ENCODE data around the gene B4GALNT4.

Gene B4GALNT4

DNA sequence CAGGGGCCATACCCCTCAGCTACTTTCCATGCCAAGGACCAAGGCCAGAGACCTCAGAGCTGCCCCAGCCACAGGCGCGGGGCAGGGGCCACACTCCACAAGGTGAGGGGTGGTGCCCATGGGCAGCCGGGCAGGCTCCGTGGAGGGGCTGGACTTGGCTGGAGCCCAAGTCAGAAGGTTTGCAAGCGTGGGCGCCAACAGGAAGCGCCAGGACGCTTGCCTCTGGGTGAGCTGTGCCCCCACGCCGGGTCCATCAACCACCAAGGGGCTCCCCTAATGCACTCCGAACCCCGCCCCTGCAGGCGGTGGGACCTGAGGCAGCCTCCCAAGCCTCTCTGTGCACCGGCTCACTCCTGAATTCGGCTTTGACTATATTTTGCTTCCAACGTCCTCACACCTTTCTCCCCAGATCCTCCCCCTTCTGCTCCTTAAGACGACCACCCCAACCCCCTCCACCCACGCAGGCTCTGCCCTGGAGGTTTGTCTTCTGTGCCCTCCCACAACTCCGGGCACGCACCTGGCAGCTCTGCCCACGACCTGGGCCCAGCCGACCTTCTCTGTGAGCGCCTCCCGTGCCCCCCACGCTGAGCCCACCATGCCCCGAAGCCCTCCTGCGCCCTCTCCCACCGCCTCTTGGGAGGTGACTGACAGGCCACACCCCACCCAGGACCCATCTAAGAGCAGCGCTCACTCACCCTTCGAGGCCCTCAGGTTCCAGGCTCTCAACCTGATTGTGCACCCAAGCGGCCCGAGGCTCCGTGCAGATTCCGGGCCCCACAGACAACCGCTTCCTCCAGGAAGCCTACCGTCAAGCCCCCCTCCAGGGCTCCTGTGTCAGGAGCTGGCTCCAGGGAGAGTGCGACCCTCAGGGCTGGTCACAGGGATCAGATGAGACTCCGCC is 22.1 kb downstream of the B4GALNT4 start:
- H3K27me3 ChIP-seq: no peaks in the 10 kb centered on the region
- TF ChIP-seq, protein P1, sequence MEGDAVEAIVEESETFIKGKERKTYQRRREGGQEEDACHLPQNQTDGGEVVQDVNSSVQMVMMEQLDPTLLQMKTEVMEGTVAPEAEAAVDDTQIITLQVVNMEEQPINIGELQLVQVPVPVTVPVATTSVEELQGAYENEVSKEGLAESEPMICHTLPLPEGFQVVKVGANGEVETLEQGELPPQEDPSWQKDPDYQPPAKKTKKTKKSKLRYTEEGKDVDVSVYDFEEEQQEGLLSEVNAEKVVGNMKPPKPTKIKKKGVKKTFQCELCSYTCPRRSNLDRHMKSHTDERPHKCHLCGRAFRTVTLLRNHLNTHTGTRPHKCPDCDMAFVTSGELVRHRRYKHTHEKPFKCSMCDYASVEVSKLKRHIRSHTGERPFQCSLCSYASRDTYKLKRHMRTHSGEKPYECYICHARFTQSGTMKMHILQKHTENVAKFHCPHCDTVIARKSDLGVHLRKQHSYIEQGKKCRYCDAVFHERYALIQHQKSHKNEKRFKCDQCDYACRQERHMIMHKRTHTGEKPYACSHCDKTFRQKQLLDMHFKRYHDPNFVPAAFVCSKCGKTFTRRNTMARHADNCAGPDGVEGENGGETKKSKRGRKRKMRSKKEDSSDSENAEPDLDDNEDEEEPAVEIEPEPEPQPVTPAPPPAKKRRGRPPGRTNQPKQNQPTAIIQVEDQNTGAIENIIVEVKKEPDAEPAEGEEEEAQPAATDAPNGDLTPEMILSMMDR (IDR thresholded peaks at IDR 0.05; ENCODE audit: low read depth, low read length): no peak
- no peaks in the 10 kb centered on the region for H3K9me3 ChIP-seq
- H3K4me1 ChIP-seq: no peaks in the 10 kb centered on the region
- DNase-seq: no peak
- no peaks in the 10 kb centered on the region for H3K36me3 ChIP-seq
- no peak overlapping the region for H3K4me3 ChIP-seq (ENCODE audit: low read depth, low read length)

DNA sequence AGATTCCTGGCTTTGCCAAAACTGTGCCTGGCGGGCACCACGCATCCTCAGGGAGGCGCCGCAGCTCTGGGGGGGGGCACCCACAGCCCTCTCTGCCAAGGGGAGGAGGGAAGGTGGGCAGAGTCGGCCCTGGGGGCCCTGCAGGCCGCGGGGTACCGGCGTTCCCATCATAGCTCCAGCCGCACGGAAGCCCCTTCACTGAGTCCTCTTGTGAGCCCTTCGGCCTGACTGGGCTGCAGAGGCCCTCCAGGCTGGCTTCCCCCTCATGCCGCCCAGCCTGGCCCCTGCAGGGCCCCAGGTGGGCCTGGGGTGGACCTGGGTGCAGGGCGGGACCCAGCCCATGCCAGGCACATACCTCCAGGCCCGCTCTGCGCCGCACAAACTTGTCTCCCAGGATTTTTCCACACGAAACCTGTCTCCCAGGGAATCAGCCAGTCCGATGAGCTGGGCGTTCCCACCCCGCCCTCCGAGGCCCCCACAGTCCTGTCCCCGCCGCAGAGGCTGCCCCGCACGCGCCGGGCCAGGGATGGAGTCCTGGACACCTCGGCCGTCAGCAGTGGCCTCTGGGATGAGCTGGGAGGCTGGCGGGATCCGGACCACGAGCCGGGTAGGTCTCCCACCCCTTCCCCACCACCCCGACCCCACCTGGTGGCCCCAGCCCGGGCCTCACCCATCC is 22.9 kb downstream of the B4GALNT4 start:
- H3K4me3 ChIP-seq (ENCODE audit: low read depth, low read length): no peak overlapping the region
- no peaks in the 10 kb centered on the region for H3K9me3 ChIP-seq
- TF ChIP-seq, protein P1 (IDR thresholded peaks at IDR 0.05; ENCODE audit: low read depth, low read length): no peak

DNA sequence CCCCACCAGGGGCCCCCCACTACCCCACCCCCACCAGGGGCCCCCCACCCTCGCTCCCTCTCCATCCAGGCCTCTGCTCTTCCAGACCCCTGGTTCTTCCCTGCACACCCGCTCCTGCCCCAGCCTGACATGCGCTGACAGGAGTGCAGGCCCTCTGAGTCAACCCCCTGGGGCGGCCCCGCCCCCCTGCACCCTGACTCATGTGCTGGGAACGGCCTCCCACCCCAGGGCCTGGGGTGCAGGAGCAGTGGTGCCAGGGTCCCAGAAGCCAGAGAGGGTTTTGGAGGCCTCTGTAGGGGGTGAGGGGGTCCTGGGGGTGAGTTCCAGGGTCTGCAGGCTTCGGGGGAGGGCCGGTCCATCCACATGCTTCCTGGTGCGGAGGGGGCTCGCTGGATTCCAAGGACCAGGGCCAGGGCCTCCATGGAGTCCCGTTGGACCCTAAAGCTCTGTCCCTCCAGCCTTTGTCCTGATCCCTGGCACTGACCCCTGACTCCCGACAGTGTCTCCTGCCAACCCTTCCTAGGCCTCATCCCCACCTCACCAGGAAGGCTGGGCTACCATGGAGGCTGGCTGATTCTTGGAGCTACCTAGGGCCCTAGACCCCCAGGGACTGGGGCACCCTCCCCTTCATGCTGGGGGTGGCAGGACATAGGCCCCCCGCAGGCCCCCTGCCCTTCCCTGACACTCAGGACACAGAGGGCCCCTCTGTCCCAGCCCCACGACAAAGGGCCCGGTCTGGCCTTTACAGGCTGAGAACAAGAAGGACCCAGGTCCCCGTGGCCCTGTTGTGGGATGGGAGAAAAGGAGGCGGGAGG is 24.1 kb downstream of the B4GALNT4 start:
- TF ChIP-seq, protein P1 (IDR thresholded peaks at IDR 0.05; ENCODE audit: low read depth, low read length): no peak
- no peaks in the 10 kb centered on the region for H3K4me1 ChIP-seq
- no peak for DNase-seq

More for the DNA sequence above, 22.9 kb downstream of the B4GALNT4 start:
- no peaks in the 10 kb centered on the region for H3K27me3 ChIP-seq
- no peaks in the 10 kb centered on the region for H3K4me1 ChIP-seq
- no peak for DNase-seq
- H3K36me3 ChIP-seq: no peaks in the 10 kb centered on the region

DNA sequence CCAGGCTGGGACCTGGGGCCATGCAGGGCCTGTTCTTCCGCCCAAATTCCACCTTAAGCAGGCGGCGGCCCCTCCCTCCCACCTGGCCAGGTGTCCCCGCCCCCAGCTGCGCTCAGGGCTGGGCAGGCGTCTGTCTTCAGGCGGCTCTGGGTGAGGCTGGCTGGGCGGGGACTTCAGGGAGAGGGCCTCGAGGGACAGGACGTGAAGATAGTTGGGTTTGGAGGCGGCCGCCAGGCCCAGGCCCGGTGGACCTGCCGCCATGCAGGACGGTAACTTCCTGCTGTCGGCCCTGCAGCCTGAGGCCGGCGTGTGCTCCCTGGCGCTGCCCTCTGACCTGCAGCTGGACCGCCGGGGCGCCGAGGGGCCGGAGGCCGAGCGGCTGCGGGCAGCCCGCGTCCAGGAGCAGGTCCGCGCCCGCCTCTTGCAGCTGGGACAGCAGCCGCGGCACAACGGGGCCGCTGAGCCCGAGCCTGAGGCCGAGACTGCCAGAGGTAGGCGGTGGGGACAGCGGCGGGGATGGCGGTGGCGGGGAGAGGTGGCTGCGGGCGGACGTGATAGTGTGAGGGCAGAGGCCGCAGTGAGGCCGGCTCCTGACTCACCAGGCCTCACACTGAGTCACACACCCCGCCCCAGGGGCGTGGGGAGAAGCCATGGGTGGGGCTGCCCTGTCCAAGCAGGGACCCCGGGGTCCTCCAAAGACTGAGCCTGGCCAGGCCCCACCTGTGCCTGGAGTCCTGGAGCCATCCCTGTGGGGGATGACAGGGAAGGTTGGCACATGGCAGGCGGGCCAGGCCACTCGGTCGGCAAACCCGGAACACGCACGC is 24.9 kb downstream of the B4GALNT4 start, which contains the start of gene PKP3:
PKP3 (plus strand) TSS at position 176 of the 824 bp plus-strand sequence; CDS start at position 260, 84 bp downstream.
- DNase-seq: no peak
- Histone ChIP-seq H3K4me1 (no peaks in the 10 kb centered on the region), H3K36me3 (no peaks in the 10 kb centered on the region), H3K4me3 (ENCODE audit: low read depth, low read length) (no peak within 1 kb of the TSS), H3K9me3 (no peaks in the 10 kb centered on the region), H3K27me3 (no peaks in the 10 kb centered on the region)
- TF ChIP-seq, protein P1 (IDR thresholded peaks at IDR 0.05; ENCODE audit: low read depth, low read length): no peak

More for the DNA sequence above, 24.1 kb downstream of the B4GALNT4 start:
- H3K36me3 ChIP-seq: no peaks in the 10 kb centered on the region
- no peaks in the 10 kb centered on the region for H3K9me3 ChIP-seq
- H3K4me3 ChIP-seq (ENCODE audit: low read depth, low read length): no peak overlapping the region
- H3K27me3 ChIP-seq: no peaks in the 10 kb centered on the region

DNA sequence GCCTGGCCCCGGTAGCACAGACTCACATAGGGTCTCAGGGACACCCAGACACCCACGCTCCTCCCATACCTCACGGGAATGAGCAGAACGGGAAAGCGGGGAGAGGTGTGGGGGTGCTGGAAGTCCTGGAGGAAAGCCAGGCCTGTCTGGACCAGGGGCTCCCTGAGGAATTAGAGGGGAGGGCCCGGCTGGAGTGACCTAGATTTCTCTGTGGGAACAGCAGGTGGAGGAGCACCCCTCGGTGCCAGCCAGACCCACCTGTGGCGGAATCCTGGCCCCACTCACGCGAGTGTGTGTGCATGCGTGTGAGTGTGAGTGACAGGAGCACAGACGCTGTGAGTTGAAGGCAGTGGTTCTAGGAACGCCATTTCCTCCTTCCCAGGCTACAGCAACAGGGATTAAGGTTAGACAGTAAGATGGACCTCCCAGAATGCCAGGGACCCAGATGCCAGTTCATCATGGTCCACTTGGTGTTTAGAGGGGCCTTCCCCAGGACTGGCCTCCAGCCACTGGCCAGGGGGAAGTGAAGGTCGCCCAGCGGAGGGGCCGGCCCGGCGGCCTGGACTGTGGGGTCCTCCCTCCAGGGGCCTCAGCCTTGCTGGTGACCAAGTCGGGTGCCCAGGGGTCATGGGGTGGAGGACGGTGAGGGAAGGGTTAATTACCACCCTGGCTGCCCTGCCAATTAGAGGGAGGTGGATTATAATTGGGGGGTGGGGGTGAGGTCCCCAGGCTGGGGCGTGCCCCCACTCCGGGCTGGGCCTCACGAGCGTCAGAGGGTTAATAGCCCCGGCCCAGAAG is 25.8 kb downstream of the B4GALNT4 start:
- no peaks in the 10 kb centered on the region for H3K36me3 ChIP-seq
- H3K4me1 ChIP-seq: no peaks in the 10 kb centered on the region
- H3K9me3 ChIP-seq: no peaks in the 10 kb centered on the region
- no peaks in the 10 kb centered on the region for H3K27me3 ChIP-seq
- TF ChIP-seq, protein P1 (IDR thresholded peaks at IDR 0.05; ENCODE audit: low read depth, low read length): no peak
- DNase-seq: no peak
- H3K4me3 ChIP-seq (ENCODE audit: low read depth, low read length): no peak overlapping the region

All from BE2C (cell line).